Measurements from ENCODE around the gene NEU1. TPM values are rescaled to one million over a fixed set of nuclear protein-coding genes. Genes with fewer than 3 reads are reported as not detected.
A peak's percentile ranks its signal among the peaks of the same experiment; 100 is the strongest.
"Not testable (repeated sequence)": the region's sequence is repeated elsewhere in the genome, so short reads cannot be mapped to it uniquely, and the experiment has no call there.

The NEU1 gene
- total and polyA plus RNA-seq, 2 donors (not counting 1 experiment from before 2014, with no cell fraction given): 51.2 to 100 TPM

DNA sequence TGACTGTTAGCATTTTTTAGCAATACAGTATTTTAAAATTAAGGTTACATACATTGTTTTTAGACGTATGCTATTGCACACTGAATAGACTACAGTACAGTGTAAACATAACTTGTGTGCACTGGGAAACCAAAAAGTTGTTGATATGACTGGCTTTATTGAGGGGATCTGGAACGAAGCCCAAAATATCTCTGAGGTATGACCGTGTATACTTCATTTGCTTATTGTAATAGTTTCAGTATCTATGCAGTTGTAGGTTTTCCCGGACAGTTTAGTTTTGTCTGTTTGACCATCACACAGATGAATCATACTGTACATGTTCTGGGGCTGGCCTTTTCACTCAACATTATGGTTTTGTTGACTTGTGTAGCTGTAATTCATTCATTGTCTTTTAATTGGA, 46.2 kb upstream of the NEU1 start:
- peak; percentile 45 to 65 for DNase-seq (ENCODE audit: low read depth in 2 of 2)
- Histone ChIP-seq H3K27ac (ENCODE audit: insufficient read depth, low read length) (peak overlapping the region; percentile 51), H3K79me2 (ENCODE audit: control insufficient read depth, insufficient read depth, low read length) (no peaks in the 10 kb centered on the region)

DNA sequence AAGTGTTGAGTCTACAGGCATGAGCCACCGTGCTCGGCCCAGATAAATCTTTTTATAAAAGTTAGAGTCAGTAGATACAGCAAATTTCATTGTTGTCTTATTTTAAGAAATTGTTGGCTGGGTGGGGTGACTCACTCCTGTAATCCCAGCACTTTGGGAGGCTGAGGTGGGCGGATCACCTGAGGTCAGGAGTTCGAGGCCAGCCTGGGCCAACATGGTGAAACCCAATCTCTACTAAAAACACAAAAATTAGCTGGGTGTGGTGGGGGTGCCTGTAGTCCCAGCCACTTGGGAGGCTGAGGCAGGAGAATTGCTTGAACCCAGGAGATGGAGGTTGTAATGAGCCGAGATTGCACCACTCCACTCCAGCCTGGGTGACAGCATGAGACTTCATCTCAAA, 45.6 kb upstream of the NEU1 start:
- H3K4me3 ChIP-seq (replicated peaks in 1 of 4; ENCODE audit: control extremely low read depth in 1 of 4, insufficient read depth in 1 of 4, low read depth in 3 of 4, low read length in 4 of 4); H3K36me3 ChIP-seq (ENCODE audit: control insufficient read depth, insufficient read depth, low read length); H4K20me1 ChIP-seq (ENCODE audit: control insufficient read depth, extremely low read depth, insufficient read depth, low read length); H3K79me2 ChIP-seq (ENCODE audit: control insufficient read depth, insufficient read depth, low read length); H3K9ac ChIP-seq (ENCODE audit: insufficient read depth, low read length); H3K9me3 ChIP-seq (ENCODE audit: control insufficient read depth, insufficient read depth, low read depth, low read length); DNase-seq (ENCODE audit: low read depth in 2 of 2); H3K27me3 ChIP-seq (ENCODE audit: control insufficient read depth, insufficient read depth, low read length); H2AFZ ChIP-seq (ENCODE audit: low read length): not testable (repeated sequence)
- Histone ChIP-seq H3K4me1 (ENCODE audit: control insufficient read depth, extremely low read depth, insufficient read depth, low read length) (peaks cover 15% of the 10 kb centered on the region), H3K27ac (ENCODE audit: insufficient read depth, low read length) (peak overlapping the region; percentile 51), H3K4me2 (ENCODE audit: extremely low read depth, insufficient read depth, low read length) (peak overlapping the region; percentile 5)

More for the DNA sequence above, 46.2 kb upstream of the NEU1 start:
- Histone ChIP-seq H3K4me2 (ENCODE audit: extremely low read depth, insufficient read depth, low read length) (no peak overlapping the region), H3K9me3 (ENCODE audit: control insufficient read depth, insufficient read depth, low read depth, low read length) (no peaks in the 10 kb centered on the region), H2AFZ (ENCODE audit: low read length) (no peak overlapping the region), H3K9ac (ENCODE audit: insufficient read depth, low read length) (no peak overlapping the region), H4K20me1 (ENCODE audit: control insufficient read depth, extremely low read depth, insufficient read depth, low read length) (no peaks in the 10 kb centered on the region), H3K36me3 (ENCODE audit: control insufficient read depth, insufficient read depth, low read length) (no peaks in the 10 kb centered on the region), H3K4me3 (replicated peaks in 1 of 4; ENCODE audit: control extremely low read depth in 1 of 4, insufficient read depth in 1 of 4, low read depth in 3 of 4, low read length in 4 of 4) (no peak overlapping the region), H3K27me3 (ENCODE audit: control insufficient read depth, insufficient read depth, low read length) (no peaks in the 10 kb centered on the region), H3K4me1 (ENCODE audit: control insufficient read depth, extremely low read depth, insufficient read depth, low read length) (peaks cover 15% of the 10 kb centered on the region)
- no peak for TF ChIP-seq EZH2 (IDR thresholded peaks at IDR 0.05; ENCODE audit: low read length, missing control alignments)
- TF ChIP-seq, protein P1, sequence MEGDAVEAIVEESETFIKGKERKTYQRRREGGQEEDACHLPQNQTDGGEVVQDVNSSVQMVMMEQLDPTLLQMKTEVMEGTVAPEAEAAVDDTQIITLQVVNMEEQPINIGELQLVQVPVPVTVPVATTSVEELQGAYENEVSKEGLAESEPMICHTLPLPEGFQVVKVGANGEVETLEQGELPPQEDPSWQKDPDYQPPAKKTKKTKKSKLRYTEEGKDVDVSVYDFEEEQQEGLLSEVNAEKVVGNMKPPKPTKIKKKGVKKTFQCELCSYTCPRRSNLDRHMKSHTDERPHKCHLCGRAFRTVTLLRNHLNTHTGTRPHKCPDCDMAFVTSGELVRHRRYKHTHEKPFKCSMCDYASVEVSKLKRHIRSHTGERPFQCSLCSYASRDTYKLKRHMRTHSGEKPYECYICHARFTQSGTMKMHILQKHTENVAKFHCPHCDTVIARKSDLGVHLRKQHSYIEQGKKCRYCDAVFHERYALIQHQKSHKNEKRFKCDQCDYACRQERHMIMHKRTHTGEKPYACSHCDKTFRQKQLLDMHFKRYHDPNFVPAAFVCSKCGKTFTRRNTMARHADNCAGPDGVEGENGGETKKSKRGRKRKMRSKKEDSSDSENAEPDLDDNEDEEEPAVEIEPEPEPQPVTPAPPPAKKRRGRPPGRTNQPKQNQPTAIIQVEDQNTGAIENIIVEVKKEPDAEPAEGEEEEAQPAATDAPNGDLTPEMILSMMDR (conservative IDR thresholded peaks at IDR 0.05 in 1 of 2, IDR thresholded peaks at IDR 0.05 in 1 of 2; ENCODE audit: low read depth in 1 of 2, low read length in 2 of 2): no peak

DNA sequence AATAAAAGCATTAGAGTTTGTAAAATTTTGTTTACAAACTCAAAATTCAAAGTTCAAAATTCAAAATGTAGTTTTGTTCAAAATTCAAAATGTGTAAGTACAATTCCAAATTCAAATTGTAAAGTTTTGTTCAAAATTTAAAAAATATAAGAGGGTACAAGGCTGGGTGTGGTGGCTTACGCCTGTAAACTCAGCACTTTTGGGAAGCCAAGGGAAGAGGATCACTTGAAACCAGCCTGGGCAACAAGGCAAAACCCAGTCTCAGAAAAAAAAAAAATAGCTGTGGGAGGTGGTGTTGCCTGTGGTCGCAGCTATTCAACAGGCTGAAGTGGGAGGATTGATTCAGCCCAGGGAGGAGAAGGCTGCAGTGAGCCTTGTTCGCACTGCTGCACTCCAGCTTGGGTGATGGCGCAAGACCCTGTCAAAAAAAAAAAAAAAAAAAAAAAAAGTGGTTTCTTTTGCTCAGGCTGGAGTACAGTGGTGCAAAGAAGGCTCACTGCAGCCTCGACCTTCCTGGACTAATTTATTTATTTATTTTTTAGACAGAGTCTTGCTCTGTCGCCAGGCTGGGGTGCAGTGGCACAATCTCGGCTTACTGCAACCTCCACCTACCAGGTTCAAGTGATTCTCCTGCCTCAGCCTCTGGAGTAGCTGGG, 44.7 kb upstream of the NEU1 start:
- Histone ChIP-seq H4K20me1 (ENCODE audit: control insufficient read depth, extremely low read depth, insufficient read depth, low read length) (no peaks in the 10 kb centered on the region), H3K4me1 (ENCODE audit: control insufficient read depth, extremely low read depth, insufficient read depth, low read length) (peaks cover 18% of the 10 kb centered on the region), H3K36me3 (ENCODE audit: control insufficient read depth, insufficient read depth, low read length) (no peaks in the 10 kb centered on the region), H3K27me3 (ENCODE audit: control insufficient read depth, insufficient read depth, low read length) (no peaks in the 10 kb centered on the region), H3K4me3 (replicated peaks in 1 of 4; ENCODE audit: control extremely low read depth in 1 of 4, insufficient read depth in 1 of 4, low read depth in 3 of 4, low read length in 4 of 4) (no peak overlapping the region), H3K9me3 (ENCODE audit: control insufficient read depth, insufficient read depth, low read depth, low read length) (no peaks in the 10 kb centered on the region), H2AFZ (ENCODE audit: low read length) (no peak overlapping the region), H3K27ac (ENCODE audit: insufficient read depth, low read length) (no peak overlapping the region), H3K4me2 (ENCODE audit: extremely low read depth, insufficient read depth, low read length) (no peak overlapping the region), H3K79me2 (ENCODE audit: control insufficient read depth, insufficient read depth, low read length) (no peaks in the 10 kb centered on the region), H3K9ac (ENCODE audit: insufficient read depth, low read length) (no peak overlapping the region)
- TF ChIP-seq, protein P1 (conservative IDR thresholded peaks at IDR 0.05 in 1 of 2, IDR thresholded peaks at IDR 0.05 in 1 of 2; ENCODE audit: low read depth in 1 of 2, low read length in 2 of 2): no peak
- no peak for TF ChIP-seq EZH2 (IDR thresholded peaks at IDR 0.05; ENCODE audit: low read length, missing control alignments)
- DNase-seq (ENCODE audit: low read depth in 2 of 2): peak; percentile 83 to 89

GRCh38 chr6:31906727-31907126, 44.1 kb upstream of the NEU1 start:
- not testable (repeated sequence) for H4K20me1 ChIP-seq (ENCODE audit: control insufficient read depth, extremely low read depth, insufficient read depth, low read length); H3K27ac ChIP-seq (ENCODE audit: insufficient read depth, low read length); H3K27me3 ChIP-seq (ENCODE audit: control insufficient read depth, insufficient read depth, low read length); DNase-seq (ENCODE audit: low read depth in 2 of 2); H3K9me3 ChIP-seq (ENCODE audit: control insufficient read depth, insufficient read depth, low read depth, low read length); H3K79me2 ChIP-seq (ENCODE audit: control insufficient read depth, insufficient read depth, low read length); H2AFZ ChIP-seq (ENCODE audit: low read length); H3K36me3 ChIP-seq (ENCODE audit: control insufficient read depth, insufficient read depth, low read length); H3K9ac ChIP-seq (ENCODE audit: insufficient read depth, low read length); H3K4me3 ChIP-seq (replicated peaks in 1 of 4; ENCODE audit: control extremely low read depth in 1 of 4, insufficient read depth in 1 of 4, low read depth in 3 of 4, low read length in 4 of 4); H3K4me2 ChIP-seq (ENCODE audit: extremely low read depth, insufficient read depth, low read length)
- peaks cover 15% of the 10 kb centered on the region for H3K4me1 ChIP-seq (ENCODE audit: control insufficient read depth, extremely low read depth, insufficient read depth, low read length)
